Fibroblast of skin of left quadriceps (primary cell): ENCODE data around the gene LGI4.

Experiments used
- DNase-seq, 2 experiments: peaks; one replicate each; pipeline ENCODE4 v3.0.0-alpha.2; 2013; ENCODE audit warnings: low read depth in 2 of 2

The LGI4 gene

DNA sequence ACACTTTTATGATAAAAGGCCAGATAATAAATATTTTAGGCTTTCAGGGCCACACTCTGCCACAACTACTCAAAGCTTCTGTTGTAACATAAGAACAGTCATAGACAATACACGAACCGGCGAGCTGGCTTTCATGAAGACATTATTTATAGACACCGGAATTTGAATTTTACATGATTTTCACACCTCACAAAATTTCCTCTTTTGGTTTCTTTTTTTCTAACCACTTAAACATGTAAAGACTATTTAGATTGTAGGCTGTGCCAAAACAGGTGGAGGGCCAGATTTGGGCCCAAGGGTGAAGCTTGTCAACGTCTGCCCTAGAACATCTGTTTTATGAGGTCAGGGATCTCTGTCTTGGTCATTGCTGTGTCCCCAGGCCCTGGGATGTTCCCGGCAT lies 48.9 kb downstream of the LGI4 start:
- DNase-seq, result no peak

DNA sequence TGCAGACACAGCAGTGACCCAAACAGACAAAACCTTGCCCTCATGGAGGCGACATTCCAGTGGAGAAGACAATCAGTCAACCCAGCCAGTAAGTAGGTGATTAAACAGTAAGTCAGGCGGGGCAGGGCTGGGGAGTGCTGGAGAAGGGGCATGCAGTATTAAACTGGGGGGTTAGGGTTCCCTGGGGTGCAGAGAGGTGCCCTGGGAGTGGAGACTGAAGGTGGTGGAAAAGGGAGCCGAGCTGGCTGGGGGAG lies 50.4 kb downstream of the LGI4 start:
- DNase-seq, result no peak

DNA sequence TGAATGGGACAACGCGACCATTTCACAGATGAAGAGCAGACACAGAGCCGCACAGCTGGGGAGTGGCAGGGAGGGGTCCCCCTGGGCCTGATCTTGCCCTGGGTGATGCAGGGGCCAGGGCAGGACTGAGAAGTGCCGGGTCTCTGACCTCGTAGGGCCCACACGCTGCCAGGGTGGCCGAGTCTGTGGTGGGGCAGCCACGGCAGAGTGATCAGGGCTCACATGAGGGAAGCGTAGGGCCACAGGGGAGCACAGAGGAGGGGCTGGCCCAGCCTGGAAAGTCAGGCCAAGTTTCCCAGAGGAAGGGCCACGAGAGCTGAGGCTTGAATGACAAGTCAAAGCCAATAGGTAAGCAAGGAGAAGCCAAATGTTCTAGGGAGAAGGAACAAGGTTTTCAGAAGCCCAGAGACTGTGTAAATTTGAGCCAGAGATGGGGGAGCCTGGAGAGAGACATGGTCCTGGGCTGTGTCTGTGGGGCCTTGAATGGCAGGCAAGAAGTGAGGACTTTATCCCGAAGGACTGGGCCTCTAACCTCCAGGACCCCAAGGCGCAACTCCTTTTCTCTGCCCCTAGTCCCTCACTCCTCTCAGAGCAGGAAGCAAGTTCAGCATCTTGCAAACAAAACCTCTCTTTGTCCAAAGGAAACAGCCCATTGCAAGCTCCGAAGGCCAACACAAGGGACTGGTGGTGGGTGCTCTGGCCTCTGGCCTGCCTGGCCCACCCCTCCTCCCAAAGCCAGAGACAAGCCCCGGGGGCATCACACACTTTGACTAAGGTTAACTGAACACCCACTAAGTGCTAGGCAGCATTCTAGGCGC lies 51.0 kb downstream of the LGI4 start:
- no peak for DNase-seq

DNA sequence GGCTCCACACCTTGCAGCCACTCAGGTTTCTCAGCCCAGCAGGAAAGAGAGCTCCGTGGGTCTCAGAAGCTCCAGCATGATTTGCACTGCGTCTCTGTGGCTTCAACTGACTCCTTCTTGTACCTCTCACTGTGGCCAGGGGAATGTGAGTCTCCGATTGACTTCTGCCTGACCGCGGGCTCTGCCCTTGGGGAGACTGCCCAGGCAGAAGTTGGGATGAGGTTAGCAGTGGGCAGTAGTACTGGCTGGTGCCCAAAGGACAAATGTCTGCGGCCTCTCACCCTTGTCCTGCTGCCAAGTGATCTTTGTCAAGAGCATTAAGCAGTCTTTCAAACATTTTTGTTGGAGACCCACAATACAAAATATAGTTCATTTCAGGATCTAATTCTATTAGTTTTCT lies 53.7 kb downstream of the LGI4 start:
- no peak for DNase-seq

DNA sequence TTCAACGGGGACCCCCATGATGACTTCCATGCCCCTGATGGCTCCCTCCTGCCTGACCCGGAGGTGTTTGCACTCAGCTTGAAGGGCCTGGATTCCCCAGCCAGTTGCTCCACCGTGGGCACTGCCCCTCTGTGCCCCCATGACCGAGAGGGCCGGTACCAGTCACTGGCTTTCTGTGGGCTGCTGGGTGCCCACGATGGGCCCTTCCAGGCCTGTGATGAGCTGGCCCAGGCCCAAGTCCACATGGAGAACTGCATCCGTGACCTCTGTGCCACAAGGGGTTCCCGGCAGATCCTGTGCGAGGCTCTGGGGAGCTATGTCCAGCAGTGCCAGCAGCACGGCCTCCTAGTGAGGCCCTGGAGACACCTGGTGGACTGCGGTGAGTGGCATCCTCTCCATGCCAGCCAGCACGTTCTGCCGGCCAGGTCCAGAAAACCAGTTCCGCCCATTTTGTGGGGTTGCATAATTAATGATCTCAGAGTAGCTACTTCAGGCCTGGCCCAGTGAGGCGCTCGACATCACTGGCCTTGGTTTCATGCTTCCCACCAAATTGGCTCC lies 54.2 kb downstream of the LGI4 start:
- no peak for DNase-seq

DNA sequence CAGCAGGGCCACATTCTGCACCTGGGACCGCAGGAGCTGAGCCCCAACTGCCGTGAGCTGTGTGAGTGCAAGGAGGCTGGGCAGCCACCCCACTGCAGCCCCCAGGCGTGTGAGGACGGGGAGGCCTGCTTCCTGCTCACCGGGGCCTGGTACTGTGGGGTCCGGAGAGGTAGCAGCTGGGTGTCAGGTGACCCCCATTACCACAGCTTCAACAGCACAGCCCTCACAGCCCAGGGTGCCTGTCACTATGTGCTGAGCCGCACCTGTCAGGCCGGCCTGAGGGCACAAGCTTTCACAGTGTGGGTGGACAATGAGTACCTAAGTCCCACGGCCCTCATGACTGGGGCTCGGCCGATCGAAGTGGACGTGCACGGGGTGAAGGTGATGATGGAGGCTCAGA lies 55.0 kb downstream of the LGI4 start:
- DNase-seq, result no peak

DNA sequence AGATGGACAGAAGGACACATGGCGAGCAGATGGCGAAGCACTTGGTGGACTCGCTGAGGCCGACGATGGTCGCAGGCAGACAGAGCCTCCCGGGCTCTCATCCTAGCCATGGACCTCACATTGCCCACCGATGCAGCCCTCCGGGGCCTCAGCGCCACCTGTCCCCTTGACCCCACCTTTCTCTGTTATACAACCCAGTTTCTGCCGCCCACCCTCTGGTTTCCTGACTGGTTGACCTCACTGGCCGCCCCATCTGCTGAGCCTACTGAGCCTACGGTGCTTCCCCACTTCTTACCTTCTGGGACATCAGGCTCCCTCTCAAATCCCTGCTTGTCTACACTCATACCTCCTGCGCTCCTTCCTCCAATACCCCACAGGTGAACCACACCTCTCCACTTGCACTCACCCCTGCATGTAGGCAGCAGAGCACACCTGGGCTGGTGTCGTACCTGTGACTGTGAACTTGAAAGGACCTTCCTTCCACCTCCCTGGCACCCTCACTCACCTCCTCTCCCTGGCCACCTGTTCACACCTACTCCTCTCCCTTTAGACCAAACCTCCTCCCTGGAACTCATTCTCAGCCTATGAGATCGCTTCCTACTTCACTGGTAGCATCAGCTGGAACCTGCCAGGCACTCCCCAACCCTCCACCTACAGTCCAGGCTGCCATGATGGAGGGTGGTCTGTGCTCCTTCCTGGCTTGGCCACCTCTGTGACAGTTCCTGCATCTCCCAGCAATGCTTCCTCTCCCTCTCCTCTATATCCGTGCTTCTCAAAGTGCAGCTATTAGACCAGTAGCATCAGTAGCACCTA lies 57.2 kb downstream of the LGI4 start:
- DNase-seq, result no peak

DNA sequence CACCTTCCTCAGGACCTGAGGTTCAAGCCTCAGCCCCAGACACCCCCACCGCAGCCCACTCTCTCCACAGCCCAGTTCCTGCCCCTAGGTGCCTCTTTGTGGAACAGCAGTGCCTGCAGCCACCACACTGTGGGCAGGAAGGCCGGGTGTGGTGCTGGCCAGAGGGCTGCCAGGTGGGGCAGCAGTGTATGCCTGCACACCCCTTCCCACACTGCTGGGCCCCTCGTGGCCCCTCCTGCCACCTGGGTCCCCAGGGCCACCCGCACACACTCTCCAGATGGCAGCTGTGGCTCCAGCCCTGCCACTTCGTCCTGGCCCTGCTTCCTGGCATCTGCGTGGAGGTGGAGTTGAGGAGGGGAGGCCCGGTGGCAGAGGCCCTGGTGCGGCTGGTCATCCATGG lies 58.2 kb downstream of the LGI4 start:
- DNase-seq, result no peak

DNA sequence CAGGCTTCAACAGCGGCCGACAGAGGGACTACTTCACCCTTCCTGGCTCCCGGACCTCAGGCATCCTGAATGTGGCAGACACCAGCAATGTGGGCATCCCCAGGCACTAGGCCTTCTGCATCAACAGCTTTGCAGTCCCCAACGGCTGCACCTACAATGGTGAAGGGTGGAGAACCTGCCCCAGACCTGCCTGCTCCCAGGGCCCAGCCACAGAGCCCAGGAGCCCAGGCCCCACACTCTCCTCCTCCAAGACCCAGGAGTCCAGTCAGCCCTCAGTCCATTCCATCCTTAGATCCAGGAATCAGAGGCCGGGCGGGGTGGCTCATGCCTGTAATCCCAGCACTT lies 58.9 kb downstream of the LGI4 start:
- no peak for DNase-seq

DNA sequence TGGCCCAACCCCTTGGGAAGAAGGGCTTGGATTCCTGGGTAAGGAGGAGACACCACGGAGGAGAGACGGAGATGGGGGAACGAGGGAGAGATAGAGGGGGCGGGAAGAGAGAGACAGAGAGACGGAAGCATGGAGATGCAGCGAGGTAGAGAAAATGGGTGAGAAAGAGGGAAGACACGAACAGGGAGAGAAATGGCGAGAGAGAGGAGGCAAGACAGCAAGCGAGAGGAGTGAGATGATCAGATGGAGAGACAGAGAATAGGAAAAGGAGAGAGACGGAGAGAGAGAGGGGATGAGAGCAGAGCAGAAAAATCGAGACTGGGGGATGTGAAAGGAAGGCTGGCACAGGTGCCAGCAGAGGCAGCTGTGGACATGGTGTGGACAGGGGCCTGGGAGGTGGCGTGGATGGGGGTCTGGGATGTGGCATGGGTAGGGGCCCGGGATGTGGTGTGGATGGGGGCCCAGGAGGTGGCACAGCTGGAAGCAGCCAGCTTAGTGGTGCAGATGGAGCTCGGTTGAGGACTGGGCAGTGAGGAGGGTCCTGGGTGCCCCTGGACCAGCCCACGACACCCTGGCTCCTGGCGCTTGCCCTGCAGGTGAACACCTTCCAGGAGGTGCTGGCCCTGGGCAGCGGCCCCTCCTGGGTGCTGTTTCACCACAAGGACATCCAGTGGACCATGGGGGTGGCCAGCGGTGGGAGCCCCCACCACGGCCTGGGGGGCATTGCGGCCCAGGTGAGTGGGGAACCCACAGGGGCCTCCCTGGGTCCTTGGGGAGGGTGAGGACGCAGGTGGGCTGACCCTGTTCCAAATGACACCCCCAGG lies 59.4 kb downstream of the LGI4 start:
- DNase-seq, result no peak
